ENCODE results near the gene DND1.

- TF ChIP-seq CTCF (IDR thresholded peaks at IDR 0.05) (no peak), POLR2A (IDR thresholded peaks at IDR 0.05) (no peak)
These were observed 23.6 kb upstream of the DND1 start for GRCh38 chr5:140696891-140697492.
